ENCODE results near the gene RAB7B. TPM values are rescaled to one million over a fixed set of nuclear protein-coding genes. Genes with fewer than 3 reads are reported as not detected.

RAB7B gene
- polyA plus RNA-seq, 2 of the 4 experiments (the other 2 are of a cell fraction) = 0.08 to 0.30 TPM

DNA sequence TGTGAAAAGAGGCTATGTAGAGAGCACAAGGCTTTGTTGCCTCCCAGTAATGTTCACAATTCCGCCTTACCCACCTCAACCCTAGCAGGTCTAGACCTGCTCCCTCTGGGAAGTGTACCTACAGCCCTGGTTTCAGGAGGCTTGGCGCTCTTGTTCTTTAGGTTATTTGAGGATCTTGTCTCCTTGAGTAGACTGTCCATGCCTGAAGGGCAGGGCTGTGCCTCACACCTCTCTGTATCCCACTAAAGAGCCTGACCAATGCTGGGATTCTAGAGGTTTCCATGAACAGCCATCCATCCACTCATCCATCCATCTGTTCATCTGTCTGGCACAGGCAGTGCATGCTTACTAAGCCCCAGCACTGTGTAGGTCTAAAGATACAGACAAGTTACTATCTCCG is 1.0 kb downstream of the RAB7B start:
- POLR2A ChIA-PET = no interaction called here
- ATAC-seq (peak; percentile 10 to 29; a peak in 4 of 6 replicates), FAIRE-seq (no peak), DNase-seq (ENCODE audit: low read depth in 1 of 2, low spot score in 1 of 2) (no peak)
- 98% methylated on average over 3 of the region's 3 CpGs for WGBS (ENCODE audit: missing lambda C conversion rate)
- Histone ChIP-seq H3K4me2 (peak overlapping the region; percentile 56; the same call in 2 of the 3 replicates), H3K4me3 (no peak overlapping the region), H3K27ac (peak overlapping the region in 1 of 2 experiments; percentile 76; a peak in 2 of 6 replicates), H3K9me3 (no peaks in the 10 kb centered on the region), H3K4me1 (peaks cover 24% of the 10 kb centered on the region)
- TF ChIP-seq EHMT2 (IDR thresholded peaks at IDR 0.05; ENCODE audit: low read depth) (no peak), GATA3 (IDR thresholded peaks at IDR 0.05; ENCODE audit: borderline replicate concordance) (no peak), FOXS1 (CRISPR knock-in tag; IDR thresholded peaks at IDR 0.05) (no peak), NPAS2 (CRISPR knock-in tag; IDR thresholded peaks at IDR 0.05; ENCODE audit: borderline replicate concordance) (no peak), KDM5A (IDR thresholded peaks at IDR 0.05) (no peak)
- TF ChIP-seq, protein P1, sequence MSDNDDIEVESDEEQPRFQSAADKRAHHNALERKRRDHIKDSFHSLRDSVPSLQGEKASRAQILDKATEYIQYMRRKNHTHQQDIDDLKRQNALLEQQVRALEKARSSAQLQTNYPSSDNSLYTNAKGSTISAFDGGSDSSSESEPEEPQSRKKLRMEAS (IDR thresholded peaks at IDR 0.05) = no peak
- CTCF ChIA-PET = interaction anchor here (0.9 to 5.0 kb wide), 8 partner anchors 10 to 104 kb away, joined by 3 to 34 read pairs (median 4); no protein-coding TSS in a partner anchor

DNA sequence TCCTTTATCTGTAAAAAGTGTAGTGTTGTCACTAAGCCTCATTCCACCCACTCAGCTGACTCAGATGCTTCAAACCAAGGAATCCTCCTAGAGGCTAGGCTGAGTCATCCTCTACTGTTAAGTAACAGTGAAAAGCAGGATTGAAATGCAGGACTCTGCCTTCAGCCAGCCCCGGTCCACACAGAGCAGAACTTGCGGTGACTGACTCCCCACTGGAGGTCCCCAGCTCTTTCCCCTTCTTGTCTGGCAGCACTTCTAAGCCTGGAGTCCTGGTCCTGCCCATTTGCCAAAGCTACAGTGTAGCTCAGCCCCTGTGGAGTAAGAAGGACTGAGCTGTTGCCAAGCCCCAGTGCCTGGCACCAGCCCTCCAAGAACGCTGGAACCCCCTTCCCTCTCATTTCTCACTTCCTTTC is 1.7 kb downstream of the RAB7B start:
- CTCF ChIA-PET = interaction anchor here (0.6 to 5.4 kb wide), 5 partner anchors 9 to 667 kb away, joined by 3 to 40 read pairs (median 5); no protein-coding TSS in a partner anchor
- Histone ChIP-seq H3K9me3 (no peaks in the 10 kb centered on the region), H3K4me3 (no peak overlapping the region), H3K4me1 (peaks cover 24% of the 10 kb centered on the region), H3K4me2 (peak overlapping the region; percentile 56), H3K27ac (peak overlapping the region in 1 of 2 experiments; percentile 76; a peak in 3 of 6 replicates)
- WGBS (ENCODE audit: missing lambda C conversion rate) = 25% methylated on average over 3 of the region's 3 CpGs
- TF ChIP-seq, protein P2, sequence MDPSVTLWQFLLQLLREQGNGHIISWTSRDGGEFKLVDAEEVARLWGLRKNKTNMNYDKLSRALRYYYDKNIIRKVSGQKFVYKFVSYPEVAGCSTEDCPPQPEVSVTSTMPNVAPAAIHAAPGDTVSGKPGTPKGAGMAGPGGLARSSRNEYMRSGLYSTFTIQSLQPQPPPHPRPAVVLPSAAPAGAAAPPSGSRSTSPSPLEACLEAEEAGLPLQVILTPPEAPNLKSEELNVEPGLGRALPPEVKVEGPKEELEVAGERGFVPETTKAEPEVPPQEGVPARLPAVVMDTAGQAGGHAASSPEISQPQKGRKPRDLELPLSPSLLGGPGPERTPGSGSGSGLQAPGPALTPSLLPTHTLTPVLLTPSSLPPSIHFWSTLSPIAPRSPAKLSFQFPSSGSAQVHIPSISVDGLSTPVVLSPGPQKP (IDR thresholded peaks at IDR 0.05; ENCODE audit: low read depth, low read length) = no peak
- TF ChIP-seq TFCP2L1 (CRISPR knock-in tag; IDR thresholded peaks at IDR 0.05) = no peak
- TF ChIP-seq, protein P3, sequence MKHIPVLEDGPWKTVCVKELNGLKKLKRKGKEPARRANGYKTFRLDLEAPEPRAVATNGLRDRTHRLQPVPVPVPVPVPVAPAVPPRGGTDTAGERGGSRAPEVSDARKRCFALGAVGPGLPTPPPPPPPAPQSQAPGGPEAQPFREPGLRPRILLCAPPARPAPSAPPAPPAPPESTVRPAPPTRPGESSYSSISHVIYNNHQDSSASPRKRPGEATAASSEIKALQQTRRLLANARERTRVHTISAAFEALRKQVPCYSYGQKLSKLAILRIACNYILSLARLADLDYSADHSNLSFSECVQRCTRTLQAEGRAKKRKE (CRISPR knock-in tag; IDR thresholded peaks at IDR 0.05; ENCODE audit: low read depth) = no peak
- TF ChIP-seq, protein P4, sequence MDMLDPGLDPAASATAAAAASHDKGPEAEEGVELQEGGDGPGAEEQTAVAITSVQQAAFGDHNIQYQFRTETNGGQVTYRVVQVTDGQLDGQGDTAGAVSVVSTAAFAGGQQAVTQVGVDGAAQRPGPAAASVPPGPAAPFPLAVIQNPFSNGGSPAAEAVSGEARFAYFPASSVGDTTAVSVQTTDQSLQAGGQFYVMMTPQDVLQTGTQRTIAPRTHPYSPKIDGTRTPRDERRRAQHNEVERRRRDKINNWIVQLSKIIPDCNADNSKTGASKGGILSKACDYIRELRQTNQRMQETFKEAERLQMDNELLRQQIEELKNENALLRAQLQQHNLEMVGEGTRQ (IDR thresholded peaks at IDR 0.05) = no peak
- TF ChIP-seq MAZ (IDR thresholded peaks at IDR 0.05; ENCODE audit: borderline replicate concordance, low read depth, low read length) = no peak
- TF ChIP-seq MYC (IDR thresholded peaks at IDR 0.05; ENCODE audit: borderline replicate concordance, low read length) = no peak
- TF ChIP-seq POLR2AphosphoS2 (conservative IDR thresholded peaks at IDR 0.05; ENCODE audit: low read length) = no peak
- TF ChIP-seq, protein P5, sequence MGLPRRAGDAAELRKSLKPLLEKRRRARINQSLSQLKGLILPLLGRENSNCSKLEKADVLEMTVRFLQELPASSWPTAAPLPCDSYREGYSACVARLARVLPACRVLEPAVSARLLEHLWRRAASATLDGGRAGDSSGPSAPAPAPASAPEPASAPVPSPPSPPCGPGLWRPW (IDR thresholded peaks at IDR 0.05) = no peak
- TF ChIP-seq HOXB13 (CRISPR knock-in tag; IDR thresholded peaks at IDR 0.05; ENCODE audit: low read depth) = no peak
- TF ChIP-seq RFX5 (IDR thresholded peaks at IDR 0.05) = no peak
- no peak for TF ChIP-seq BHLHE40 (IDR thresholded peaks at IDR 0.05; ENCODE audit: low read depth, low read length)
- TF ChIP-seq FOSL2 (IDR thresholded peaks at IDR 0.05) = peak; percentile 21; the same call in 1 of the 2 replicates
- TF ChIP-seq FOSL2 (CRISPR knock-in tag; IDR thresholded peaks at IDR 0.05) = peak; percentile 68
- TF ChIP-seq CHD2 (IDR thresholded peaks at IDR 0.05; ENCODE audit: low read length, partially characterized antibody) = no peak
- 0 out of 4 replicates have a peak, but pooled peaks of 1 of the 2 experiments have one; percentile 15 for TF ChIP-seq CEBPB (IDR thresholded peaks at IDR 0.05)
- no peak for TF ChIP-seq HOXB5 (CRISPR knock-in tag; IDR thresholded peaks at IDR 0.05)
- TF ChIP-seq, protein P1 (IDR thresholded peaks at IDR 0.05) = no peak
- TF ChIP-seq SREBF2 (IDR thresholded peaks at IDR 0.05) = no peak
- FAIRE-seq (no peak), DNase-seq (ENCODE audit: low read depth in 1 of 2, low spot score in 1 of 2) (peak; percentile 53 to 90), ATAC-seq (peak; percentile 90)
- POLR2A ChIA-PET = no interaction called here
